ENCODE data around the gene TP73.

GRCh38 chr1:3690282-3691065, 38.2 kb downstream of the TP73 start:
- no peak for TF ChIP-seq CTCF (conservative IDR thresholded peaks at IDR 0.05; ENCODE audit: low read depth, low read length)
- TF ChIP-seq EZH2 (IDR thresholded peaks at IDR 0.05; ENCODE audit: borderline replicate concordance, low read depth, low read length, poor library complexity, severe bottlenecking), result no peak

All from A673 (cell line).